ENCODE measurements around the gene UBTD2. TPM values are rescaled to one million over a fixed set of nuclear protein-coding genes. Genes with fewer than 3 reads are reported as not detected.

Gene UBTD2
- total and polyA plus RNA-seq, 9 of the 15 experiments (the other 6 are each of a cell fraction or from before 2014, with no cell fraction given) = 0.01 to 0.46 (median 0.15) TPM; not detected in 1

DNA sequence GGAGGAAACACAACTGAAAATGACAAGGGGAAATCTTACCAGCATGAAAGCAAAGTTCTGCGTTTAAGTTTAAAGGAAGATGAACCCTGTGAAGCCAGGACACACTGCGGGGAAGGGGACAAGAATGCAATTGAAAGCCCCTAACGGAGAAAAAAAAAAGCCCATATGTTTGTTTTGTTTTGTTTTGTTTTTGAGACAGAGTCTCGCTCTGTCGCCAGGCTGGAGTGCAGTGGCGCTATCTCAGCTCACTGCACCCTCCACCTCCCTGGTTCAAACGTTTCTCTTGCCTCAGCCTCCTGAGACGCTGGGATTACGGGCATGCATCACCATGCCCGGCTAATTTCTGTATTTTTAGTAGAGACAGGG lies 98.5 kb downstream of the UBTD2 start (continued):
- TF ChIP-seq, protein P1, sequence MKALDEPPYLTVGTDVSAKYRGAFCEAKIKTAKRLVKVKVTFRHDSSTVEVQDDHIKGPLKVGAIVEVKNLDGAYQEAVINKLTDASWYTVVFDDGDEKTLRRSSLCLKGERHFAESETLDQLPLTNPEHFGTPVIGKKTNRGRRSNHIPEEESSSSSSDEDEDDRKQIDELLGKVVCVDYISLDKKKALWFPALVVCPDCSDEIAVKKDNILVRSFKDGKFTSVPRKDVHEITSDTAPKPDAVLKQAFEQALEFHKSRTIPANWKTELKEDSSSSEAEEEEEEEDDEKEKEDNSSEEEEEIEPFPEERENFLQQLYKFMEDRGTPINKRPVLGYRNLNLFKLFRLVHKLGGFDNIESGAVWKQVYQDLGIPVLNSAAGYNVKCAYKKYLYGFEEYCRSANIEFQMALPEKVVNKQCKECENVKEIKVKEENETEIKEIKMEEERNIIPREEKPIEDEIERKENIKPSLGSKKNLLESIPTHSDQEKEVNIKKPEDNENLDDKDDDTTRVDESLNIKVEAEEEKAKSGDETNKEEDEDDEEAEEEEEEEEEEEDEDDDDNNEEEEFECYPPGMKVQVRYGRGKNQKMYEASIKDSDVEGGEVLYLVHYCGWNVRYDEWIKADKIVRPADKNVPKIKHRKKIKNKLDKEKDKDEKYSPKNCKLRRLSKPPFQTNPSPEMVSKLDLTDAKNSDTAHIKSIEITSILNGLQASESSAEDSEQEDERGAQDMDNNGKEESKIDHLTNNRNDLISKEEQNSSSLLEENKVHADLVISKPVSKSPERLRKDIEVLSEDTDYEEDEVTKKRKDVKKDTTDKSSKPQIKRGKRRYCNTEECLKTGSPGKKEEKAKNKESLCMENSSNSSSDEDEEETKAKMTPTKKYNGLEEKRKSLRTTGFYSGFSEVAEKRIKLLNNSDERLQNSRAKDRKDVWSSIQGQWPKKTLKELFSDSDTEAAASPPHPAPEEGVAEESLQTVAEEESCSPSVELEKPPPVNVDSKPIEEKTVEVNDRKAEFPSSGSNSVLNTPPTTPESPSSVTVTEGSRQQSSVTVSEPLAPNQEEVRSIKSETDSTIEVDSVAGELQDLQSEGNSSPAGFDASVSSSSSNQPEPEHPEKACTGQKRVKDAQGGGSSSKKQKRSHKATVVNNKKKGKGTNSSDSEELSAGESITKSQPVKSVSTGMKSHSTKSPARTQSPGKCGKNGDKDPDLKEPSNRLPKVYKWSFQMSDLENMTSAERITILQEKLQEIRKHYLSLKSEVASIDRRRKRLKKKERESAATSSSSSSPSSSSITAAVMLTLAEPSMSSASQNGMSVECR (CRISPR knock-in tag; IDR thresholded peaks at IDR 0.05) = no peak
- TF ChIP-seq, protein P2, sequence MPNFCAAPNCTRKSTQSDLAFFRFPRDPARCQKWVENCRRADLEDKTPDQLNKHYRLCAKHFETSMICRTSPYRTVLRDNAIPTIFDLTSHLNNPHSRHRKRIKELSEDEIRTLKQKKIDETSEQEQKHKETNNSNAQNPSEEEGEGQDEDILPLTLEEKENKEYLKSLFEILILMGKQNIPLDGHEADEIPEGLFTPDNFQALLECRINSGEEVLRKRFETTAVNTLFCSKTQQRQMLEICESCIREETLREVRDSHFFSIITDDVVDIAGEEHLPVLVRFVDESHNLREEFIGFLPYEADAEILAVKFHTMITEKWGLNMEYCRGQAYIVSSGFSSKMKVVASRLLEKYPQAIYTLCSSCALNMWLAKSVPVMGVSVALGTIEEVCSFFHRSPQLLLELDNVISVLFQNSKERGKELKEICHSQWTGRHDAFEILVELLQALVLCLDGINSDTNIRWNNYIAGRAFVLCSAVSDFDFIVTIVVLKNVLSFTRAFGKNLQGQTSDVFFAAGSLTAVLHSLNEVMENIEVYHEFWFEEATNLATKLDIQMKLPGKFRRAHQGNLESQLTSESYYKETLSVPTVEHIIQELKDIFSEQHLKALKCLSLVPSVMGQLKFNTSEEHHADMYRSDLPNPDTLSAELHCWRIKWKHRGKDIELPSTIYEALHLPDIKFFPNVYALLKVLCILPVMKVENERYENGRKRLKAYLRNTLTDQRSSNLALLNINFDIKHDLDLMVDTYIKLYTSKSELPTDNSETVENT (CRISPR knock-in tag; IDR thresholded peaks at IDR 0.05) = no peak
- TF ChIP-seq, protein P3, sequence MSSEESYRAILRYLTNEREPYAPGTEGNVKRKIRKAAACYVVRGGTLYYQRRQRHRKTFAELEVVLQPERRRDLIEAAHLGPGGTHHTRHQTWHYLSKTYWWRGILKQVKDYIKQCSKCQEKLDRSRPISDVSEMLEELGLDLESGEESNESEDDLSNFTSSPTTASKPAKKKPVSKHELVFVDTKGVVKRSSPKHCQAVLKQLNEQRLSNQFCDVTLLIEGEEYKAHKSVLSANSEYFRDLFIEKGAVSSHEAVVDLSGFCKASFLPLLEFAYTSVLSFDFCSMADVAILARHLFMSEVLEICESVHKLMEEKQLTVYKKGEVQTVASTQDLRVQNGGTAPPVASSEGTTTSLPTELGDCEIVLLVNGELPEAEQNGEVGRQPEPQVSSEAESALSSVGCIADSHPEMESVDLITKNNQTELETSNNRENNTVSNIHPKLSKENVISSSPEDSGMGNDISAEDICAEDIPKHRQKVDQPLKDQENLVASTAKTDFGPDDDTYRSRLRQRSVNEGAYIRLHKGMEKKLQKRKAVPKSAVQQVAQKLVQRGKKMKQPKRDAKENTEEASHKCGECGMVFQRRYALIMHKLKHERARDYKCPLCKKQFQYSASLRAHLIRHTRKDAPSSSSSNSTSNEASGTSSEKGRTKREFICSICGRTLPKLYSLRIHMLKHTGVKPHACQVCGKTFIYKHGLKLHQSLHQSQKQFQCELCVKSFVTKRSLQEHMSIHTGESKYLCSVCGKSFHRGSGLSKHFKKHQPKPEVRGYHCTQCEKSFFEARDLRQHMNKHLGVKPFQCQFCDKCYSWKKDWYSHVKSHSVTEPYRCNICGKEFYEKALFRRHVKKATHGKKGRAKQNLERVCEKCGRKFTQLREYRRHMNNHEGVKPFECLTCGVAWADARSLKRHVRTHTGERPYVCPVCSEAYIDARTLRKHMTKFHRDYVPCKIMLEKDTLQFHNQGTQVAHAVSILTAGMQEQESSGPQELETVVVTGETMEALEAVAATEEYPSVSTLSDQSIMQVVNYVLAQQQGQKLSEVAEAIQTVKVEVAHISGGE (CRISPR knock-in tag; IDR thresholded peaks at IDR 0.05) = no peak
- TF ChIP-seq FOXJ2 (tag; IDR thresholded peaks at IDR 0.05) = no peak
- TF ChIP-seq E2F1 (CRISPR knock-in tag; IDR thresholded peaks at IDR 0.05) = no peak
- no peak for TF ChIP-seq HINFP (tag; conservative IDR thresholded peaks at IDR 0.05; ENCODE audit: low read depth)
